ENCODE results near the gene FAXDC2. TPM values are rescaled to one million over a fixed set of nuclear protein-coding genes. Genes with fewer than 3 reads are reported as not detected.

FAXDC2 gene
- total and polyA plus RNA-seq, 2 of the 8 experiments (the other 6 are each of a cell fraction or from before 2014, with no cell fraction given): 3.7 to 5.9 TPM

DNA sequence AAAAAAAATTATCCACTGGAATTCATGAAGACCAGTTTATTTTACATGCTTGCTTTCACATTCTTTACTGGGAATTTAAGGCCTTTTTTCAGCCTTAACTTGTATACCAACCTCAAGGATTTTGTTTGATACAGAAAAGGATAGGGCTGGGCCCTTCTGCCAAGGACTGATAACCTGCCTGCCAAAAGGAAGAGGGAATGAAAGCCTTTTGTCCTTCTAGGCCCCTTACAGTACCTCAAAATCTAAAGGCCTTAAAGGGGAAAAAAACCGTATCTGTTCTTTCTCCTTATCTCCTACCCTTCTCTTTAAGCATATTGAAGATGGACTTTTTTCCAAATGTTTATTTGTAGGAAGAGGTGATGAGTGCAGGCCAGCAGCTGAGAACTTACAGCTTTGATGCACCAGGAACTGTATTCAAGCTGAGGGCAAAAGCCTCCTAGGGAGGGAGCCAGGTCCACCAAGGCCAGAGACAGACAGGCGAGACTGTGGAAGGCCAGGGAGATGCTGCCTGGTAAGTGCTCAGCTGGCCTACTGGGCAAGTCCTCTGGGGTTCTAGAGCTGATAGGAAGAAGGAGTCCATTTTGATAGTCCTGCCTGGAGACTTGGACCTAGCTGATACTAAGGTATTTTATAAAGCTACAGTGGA is 31.8 kb downstream of the FAXDC2 start:
- Histone ChIP-seq H4K5ac (ENCODE audit: insufficient read length, low read depth, low read length) (no peak overlapping the region), H3K27me3 (replicated peaks in 1 of 4; ENCODE audit: control insufficient read depth in 3 of 4, extremely low read depth in 1 of 4, insufficient read depth in 3 of 4, low read length in 3 of 4) (no peaks in the 10 kb centered on the region)
- no peak for FAIRE-seq

More for the DNA sequence above, 31.8 kb downstream of the FAXDC2 start:
- Histone ChIP-seq H2BK20ac (ENCODE audit: low read length) (no peak overlapping the region), H3K14ac (ENCODE audit: insufficient read length) (no peak overlapping the region), H3K23ac (ENCODE audit: insufficient read length) (no peak overlapping the region), H3K56ac (replicated peaks; ENCODE audit: insufficient read length, low read depth, low read length) (no peak overlapping the region), H3K4me2 (ENCODE audit: insufficient read depth in 1 of 2, low read depth in 2 of 2, low read length in 2 of 2) (no peak overlapping the region), H4K91ac (replicated peaks; ENCODE audit: insufficient read length, low read length) (no peak overlapping the region), H3K4me1 (replicated peaks in 1 of 4; ENCODE audit: control insufficient read depth in 3 of 4, insufficient read depth in 4 of 4, low read length in 3 of 4) (peaks cover 0 to 2% (median 0%) of the 10 kb centered on the region in 4 experiments; a peak in 1 of 7 replicates), H3K9me3 (ENCODE audit: insufficient read depth in 2 of 2, low read depth in 1 of 2, low read length in 1 of 2) (no peaks in the 10 kb centered on the region), H2BK15ac (ENCODE audit: low read length) (no peak overlapping the region), H3K18ac (ENCODE audit: extremely low read depth, low read length) (no peak overlapping the region), H4K8ac (ENCODE audit: extremely low read depth, insufficient read depth, low read length) (no peak overlapping the region), H2BK120ac (replicated peaks; ENCODE audit: low read depth, low read length) (no peak overlapping the region), H3K23me2 (ENCODE audit: low read depth, low read length) (no peaks in the 10 kb centered on the region), H3K9ac (replicated peaks in 1 of 4; ENCODE audit: extremely low read depth in 1 of 4, low read depth in 3 of 4, low read length in 3 of 4) (no peak overlapping the region), H3K27ac (ENCODE audit: low read depth, low read length) (no peak overlapping the region), H2BK5ac (ENCODE audit: low read depth, low read length) (no peak overlapping the region), H3K36me3 (ENCODE audit: control insufficient read depth in 2 of 4, insufficient read depth in 4 of 4, low read length in 3 of 4) (peaks cover 7 to 70% (median 33%) of the 10 kb centered on the region in 4 experiments), H3K79me2 (ENCODE audit: control insufficient read depth in 1 of 2, insufficient read depth in 2 of 2, low read length in 2 of 2) (no peaks in the 10 kb centered on the region), H3K4me3 (ENCODE audit: extremely low read depth in 1 of 4, insufficient read depth in 2 of 4, low read depth in 3 of 4, low read length in 4 of 4) (no peak overlapping the region), H2AFZ (ENCODE audit: low read length) (no peak overlapping the region), H3K4ac (replicated peaks; ENCODE audit: insufficient read length, low read depth, low read length) (no peak overlapping the region), H2BK12ac (ENCODE audit: low read depth, low read length) (no peak overlapping the region), H2AK5ac (ENCODE audit: low read depth, low read length) (no peak overlapping the region), H3K79me1 (ENCODE audit: low read depth, low read length) (peaks cover 5% of the 10 kb centered on the region), H4K20me1 (replicated peaks in 1 of 2; ENCODE audit: control insufficient read depth in 1 of 2, insufficient read depth in 2 of 2, low read length in 2 of 2) (peaks cover 1 to 14% of the 10 kb centered on the region in 2 experiments)
- TF ChIP-seq POLR2AphosphoS5 (IDR thresholded peaks at IDR 0.05; ENCODE audit: low read depth, low read length) (peak; percentile 62), HDAC2 (IDR thresholded peaks at IDR 0.05; ENCODE audit: borderline replicate concordance in 1 of 2, low read depth in 2 of 2, low read length in 2 of 2) (no peak), POLR2A (IDR thresholded peaks at IDR 0.05; ENCODE audit: control extremely low read depth in 1 of 2, low read depth in 2 of 2, low read length in 2 of 2) (peak in 1 of 2 experiments; percentile 30; a peak in 1 of 3 replicates)
- no peak for DNase-seq (ENCODE audit: low read depth in 1 of 2, low spot score in 2 of 2)
- 97% methylated on average over 2 of the region's 2 CpGs; no CpG with 5 or more reads in 1 of the 2 experiments for WGBS, 2 experiments (ENCODE audit: extremely low coverage in 1 of 2, insufficient coverage in 1 of 2, insufficient read length in 1 of 2, insufficient replicate concordance in 2 of 2, low coverage in 1 of 2, low lambda C conversion rate in 2 of 2, missing lambda C conversion rate in 1 of 2)
- ChIA-PET POLR2A (ENCODE audit: partially characterized antibody) (interaction anchor here (1.3 to 2.5 kb wide), 5 partner anchors 11 to 28 kb away, joined by 3 to 10 read pairs (median 5); no protein-coding TSS in a partner anchor), CTCF (ENCODE audit: partially characterized antibody) (interaction anchor here (0.7 to 1.2 kb wide), 4 partner anchors 17 to 187 kb away, joined by 3 to 6 read pairs (median 4); no protein-coding TSS in a partner anchor)
